HG02588 (cell line): ENCODE results near the gene TTC22.

Experiments used
- ATAC-seq: cut with Tn5 transposase; IDR thresholded peaks from one replicate; pipeline ENCODE4 v1.9.1; 2021; ENCODE audit warnings: mild to moderate bottlenecking, moderate library complexity; ENCODE audit not compliant: unreplicated experiment

The TTC22 gene

GRCh38 chr1:54835131-54835898 lies 34.2 kb upstream of the TTC22 start:
- ATAC-seq = no peak

GRCh38 chr1:54834007-54834541 lies 33.0 kb upstream of the TTC22 start:
- ATAC-seq = no peak

DNA sequence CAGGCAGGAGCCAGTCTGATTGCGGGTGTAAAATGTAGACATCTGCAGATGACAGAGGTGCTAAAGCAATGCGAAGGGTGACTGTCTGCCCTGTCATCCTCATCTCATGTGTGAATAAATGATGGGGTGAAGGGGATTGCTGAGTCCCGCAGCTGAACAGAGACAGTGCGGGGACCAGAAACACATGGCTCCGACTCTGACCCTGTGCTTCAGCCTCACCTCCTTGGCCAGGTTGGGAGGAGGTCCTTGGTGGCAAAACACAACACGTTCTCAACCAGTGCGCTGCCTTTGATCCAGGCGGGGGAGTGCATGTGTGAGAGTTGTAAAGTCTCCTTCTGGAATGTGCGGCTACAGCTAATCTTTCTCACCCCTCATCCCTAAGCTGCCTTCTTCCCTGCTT lies 32.0 kb upstream of the TTC22 start:
- no peak for ATAC-seq

DNA sequence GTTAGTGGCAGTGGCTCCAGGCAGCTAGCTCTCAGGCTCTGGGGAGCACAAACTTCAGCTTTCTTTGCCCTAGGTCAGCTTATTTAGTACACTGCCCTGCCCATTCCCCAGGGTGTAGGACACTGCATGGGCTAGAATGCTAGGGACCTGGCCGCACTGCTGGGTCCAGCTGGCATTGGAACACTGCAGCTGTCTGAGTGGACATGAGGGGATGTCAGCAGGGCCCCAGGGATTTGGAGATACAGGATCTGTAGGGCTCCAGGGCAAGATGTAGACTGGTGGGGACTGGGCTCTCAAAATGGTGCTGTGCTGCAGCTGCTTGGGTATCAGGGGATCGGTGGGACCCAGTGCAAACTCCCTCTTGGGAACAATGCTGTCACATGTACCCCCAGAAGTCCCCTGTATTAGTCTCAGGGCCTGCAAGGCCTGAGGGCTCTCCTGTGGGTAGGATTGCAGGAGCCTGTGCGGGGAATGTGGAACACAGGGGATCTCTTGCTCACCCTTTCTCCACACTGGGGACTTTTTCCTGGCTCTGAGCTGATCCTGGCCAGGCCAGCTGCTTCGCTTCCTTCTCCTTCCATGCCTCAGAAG lies 25.2 kb upstream of the TTC22 start:
- ATAC-seq = no peak

DNA sequence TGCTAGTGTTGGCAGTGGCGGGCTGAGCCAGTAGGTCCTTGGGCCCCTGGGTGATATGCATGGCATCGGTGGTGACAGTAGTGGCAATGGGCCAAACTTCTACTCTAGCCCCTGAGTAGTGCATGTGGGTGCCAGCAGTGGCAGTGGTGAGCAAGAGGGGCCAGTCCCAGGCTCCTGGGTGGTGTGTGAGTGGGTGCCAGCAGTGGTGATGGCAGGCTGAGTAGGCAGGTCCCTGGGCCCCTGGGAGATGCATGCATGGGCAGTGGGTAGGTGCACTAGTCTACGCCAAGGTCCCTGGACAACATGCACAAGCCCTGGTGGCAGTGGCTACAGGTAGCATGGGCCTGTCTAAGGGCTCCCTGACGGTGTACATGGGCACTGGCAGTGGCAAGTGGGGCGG lies 24.6 kb upstream of the TTC22 start:
- ATAC-seq = no peak

GRCh38 chr1:54823670-54824069 lies 22.5 kb upstream of the TTC22 start:
- no peak for ATAC-seq

GRCh38 chr1:54819733-54820132 lies 18.6 kb upstream of the TTC22 start:
- no peak for ATAC-seq

- ATAC-seq = no peak
Observed at GRCh38 chr1:54819195-54819536, 18.0 kb upstream of the TTC22 start.

DNA sequence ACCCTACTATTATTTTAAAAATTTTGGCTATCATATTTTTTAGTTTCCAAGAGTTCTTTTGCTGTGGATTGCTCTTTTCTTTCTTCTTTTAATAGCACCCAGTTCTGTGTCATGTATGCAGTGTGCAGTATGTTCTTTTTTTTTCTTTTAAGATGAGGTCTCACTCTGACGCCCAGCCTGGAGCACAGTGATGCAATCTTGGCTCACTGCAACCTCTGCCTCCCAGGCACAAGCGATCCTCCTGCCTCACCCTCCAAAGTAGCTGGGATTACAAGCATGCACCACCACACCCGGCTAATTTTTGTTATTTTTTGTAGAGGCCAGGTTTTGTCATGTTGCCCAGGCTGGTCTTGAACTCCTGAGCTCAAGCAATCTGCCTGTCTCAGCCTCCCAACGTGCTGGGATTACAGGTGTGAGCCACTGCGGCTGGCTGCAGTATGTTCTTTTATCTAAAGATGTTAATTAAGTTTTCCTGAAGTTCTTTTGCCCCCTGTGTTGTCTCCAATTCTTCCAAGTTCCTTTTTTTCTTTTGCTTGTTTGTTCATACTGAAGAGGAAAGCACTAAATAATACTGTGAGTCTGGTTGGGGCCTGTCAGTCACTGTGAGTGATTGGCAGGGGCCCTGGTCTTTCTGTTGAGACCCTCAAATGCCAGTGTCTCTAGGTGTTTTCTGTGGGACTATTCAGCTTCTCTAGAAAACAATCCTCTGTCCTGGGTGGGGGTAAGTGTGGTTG lies 17.5 kb upstream of the TTC22 start:
- no peak for ATAC-seq

GRCh38 chr1:54816951-54817350 lies 15.8 kb upstream of the TTC22 start:
- no peak for ATAC-seq

DNA sequence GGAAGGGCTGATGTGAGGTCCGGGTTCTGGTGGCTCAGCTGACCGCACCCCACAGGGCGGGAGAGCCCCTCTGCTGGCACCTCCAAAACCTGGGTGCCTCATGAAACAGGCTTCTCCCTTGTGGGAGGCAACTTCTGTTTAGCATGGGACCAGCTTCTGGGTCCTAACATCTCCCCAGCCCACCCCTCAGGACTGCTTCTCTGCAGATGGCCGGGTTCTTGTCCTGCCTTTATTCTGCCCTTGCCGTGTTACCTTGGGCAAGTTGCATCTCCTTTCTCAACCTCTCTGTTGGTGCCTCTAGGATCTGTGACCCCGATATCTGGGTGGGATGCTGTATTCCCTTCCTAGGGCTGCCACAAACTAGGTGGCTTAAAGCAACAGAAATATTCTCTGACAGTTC lies 15.0 kb upstream of the TTC22 start:
- no peak for ATAC-seq

GRCh38 chr1:54815086-54815876 lies 14.2 kb upstream of the TTC22 start:
- no peak for ATAC-seq

- no peak for ATAC-seq
Observed at GRCh38 chr1:54814571-54814970, 13.4 kb upstream of the TTC22 start.

- ATAC-seq = no peak
Observed at GRCh38 chr1:54814126-54814498, 13.0 kb upstream of the TTC22 start.

GRCh38 chr1:54813485-54814125 lies 12.5 kb upstream of the TTC22 start:
- no peak for ATAC-seq

DNA sequence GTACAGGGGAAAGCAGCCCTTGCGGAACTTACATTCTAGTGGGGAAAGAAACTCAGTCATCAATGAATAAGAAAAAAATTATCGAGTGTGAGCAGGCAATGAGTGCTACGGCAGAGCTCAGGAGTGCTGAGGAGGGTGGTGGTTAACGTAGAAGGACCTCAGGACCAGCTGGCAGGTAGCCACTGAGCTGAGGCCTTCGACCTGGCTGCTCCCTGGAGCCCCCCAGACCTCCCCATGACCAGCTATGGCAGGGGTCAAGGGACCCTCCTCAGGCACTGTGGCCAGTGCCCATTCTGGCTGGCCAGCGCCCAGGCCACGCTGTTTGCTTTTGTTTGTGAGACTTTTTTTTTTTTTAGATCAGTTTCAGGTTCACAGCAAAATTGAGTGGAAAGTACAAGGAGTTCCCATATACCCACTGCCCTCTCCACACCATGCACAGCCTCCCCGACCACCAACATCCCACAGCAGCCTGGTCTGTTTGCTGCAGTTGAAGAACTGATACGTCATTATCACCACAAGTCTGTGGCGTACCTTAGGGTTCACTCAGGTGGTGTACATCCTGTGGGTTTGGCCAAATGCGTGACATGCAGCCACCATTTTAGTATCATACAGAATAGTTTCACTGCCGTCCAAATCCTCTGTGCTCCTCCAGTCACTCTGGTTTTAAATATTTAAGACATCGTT lies 11.8 kb upstream of the TTC22 start:
- no peak for ATAC-seq

GRCh38 chr1:54811739-54812655 lies 10.9 kb upstream of the TTC22 start:
- ATAC-seq = no peak

DNA sequence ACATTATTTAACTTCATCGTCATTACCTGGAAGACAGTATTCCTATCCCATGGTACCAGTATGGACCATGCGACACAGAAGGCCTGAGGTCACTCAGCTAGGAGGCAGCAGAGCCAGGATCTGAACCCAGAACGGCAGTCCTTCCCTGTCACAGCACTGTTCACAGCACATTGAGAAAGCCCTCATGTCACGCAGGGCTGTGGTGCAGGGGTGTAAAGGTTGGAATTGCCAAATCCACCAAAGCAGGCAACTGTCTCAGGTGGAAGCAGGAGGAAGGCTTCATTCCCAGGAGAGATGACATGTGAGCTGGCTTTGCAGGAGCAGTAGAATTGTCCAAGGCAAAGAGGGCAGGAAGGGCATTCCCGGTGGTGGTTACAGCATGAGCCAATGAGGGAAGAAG lies 9.9 kb upstream of the TTC22 start:
- no peak for ATAC-seq
